Stimulated activated CD8-positive, alpha-beta memory T cell treated with anti-CD3 and anti-CD28 coated beads, Interleukin-7, amount 100 ng/mL, for 24 hours (primary cell): ENCODE results near the gene DPP6.
"Not testable (repeated sequence)": the region's sequence is repeated elsewhere in the genome, so short reads cannot be mapped to it uniquely, and the experiment has no call there.

Experiments used
- DNase-seq: peaks from one replicate; pipeline ENCODE4 v3.0.0-alpha.2; 2020; ENCODE audit warnings: low read depth

The DPP6 gene

GRCh38 chr7:154051643-154052529, at the start of gene DPP6:
DPP6 (plus strand) TSS chr7:154052398.
- not testable (repeated sequence) for DNase-seq

- DNase-seq = not testable (repeated sequence)
Measured at GRCh38 chr7:154009423-154009911, 42.7 kb upstream of the DPP6 start.

GRCh38 chr7:154010726-154011568, 41.3 kb upstream of the DPP6 start:
- not testable (repeated sequence) for DNase-seq

DNA sequence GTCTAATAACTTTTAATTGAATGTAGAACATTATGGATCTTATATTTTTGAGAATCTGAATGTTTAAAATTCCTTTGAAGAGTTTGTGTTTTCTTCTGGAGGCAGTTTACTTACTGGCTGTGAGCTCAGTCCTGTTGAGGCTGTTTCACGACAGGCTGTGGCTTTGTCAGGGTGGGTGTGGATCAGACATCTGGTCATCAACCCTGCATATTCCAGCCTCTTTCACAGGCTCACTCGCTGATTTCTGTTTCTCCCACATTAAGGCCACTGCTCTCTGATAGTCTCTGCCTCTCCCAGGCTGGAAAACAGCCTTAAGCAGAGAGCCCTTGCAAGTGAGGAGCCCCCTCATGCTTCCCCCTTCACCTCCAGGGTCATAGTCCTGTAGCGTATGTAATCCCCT, 39.4 kb upstream of the DPP6 start:
- not testable (repeated sequence) for DNase-seq

DNA sequence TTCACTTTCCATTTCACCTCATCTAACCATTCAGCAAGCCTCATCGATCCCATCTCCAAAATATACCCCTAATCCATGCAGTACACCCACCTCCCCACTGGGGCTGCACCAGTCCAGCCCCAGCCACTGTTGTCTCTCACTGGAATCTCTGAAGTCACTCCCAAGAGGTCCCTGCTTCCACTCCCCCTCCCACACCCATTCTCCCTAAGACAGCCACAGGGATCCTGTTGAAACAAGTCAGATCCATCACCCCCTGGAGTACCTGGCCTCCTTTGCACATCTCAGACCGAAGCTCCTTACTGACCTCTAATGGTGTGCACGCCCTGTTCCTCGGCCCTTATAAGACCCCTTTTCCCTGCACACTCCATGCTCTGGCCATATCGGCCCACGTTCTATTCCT, 36.6 kb upstream of the DPP6 start:
- not testable (repeated sequence) for DNase-seq

DNA sequence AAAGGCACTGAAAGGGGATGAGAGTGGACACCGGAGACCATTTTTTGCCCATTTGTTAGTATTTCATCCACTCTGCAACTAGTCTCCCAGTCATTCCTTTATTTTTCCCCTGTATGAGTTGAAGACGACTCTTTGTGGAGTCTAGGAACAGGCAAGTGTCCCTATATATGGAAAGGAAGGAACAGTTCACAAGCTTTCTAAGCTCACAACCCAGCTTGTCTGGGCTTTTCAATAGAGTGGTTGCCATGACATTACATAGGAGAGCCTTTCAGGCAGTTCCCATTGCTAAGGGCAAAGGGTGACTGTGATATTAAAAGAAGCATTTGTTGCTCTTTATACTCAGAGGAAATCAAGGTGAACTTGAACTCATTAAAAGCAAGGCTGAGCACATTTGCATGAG, 33.8 kb upstream of the DPP6 start:
- not testable (repeated sequence) for DNase-seq

DNA sequence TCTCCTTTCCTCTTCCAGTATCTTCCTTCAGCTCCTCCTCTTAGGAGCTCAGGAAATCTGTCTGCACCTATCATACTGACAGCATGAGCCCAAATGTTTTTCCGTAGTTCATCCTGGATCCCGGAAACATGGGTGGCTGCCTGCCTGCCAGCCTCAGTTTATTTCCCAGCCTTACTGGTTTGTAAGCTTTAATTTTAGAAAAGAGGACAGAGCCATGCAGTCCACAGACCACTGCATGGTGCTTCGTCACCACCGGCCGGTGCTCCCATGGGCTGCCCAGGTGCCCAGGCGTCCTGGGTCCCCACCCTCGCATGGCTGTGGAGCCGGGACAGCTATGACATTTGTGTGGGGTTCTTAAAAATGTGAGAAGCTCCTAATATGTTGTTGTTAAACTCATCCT, 24.4 kb upstream of the DPP6 start:
- not testable (repeated sequence) for DNase-seq

GRCh38 chr7:154030476-154031080, 21.6 kb upstream of the DPP6 start:
- not testable (repeated sequence) for DNase-seq

DNA sequence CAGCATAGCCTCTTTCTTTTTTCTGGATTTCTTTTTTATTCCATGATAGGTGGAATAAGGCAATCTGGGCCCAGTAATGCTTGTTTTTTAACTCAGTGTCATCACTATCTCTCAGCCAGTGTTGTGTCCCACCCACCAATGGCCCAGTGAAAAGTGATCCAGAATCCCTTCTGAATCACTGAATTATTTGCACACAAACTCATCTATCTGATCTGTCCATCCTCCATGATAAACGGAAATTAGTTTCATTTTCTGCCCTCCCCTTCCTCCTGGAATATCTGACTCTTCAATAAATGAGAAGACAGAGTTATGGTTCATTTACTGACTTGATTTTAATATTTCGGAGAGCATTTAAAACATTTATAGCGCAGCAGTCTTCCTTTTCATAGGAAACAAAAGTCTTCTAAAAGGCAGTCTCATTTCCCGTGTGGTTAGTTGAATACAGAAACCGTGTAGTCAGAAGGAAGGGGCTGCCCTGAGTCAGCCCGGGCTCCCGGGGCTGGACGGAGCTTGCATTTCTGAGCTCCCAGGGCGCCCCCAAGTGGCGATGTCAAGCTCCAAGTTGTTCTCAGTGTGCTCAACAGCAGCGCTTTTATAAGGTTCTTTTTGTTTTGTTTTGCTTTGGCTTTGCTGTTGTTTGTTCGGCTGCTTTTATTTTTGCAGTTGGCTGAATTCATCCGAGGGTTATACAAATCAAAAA, 12.6 kb upstream of the DPP6 start:
- not testable (repeated sequence) for DNase-seq

DNA sequence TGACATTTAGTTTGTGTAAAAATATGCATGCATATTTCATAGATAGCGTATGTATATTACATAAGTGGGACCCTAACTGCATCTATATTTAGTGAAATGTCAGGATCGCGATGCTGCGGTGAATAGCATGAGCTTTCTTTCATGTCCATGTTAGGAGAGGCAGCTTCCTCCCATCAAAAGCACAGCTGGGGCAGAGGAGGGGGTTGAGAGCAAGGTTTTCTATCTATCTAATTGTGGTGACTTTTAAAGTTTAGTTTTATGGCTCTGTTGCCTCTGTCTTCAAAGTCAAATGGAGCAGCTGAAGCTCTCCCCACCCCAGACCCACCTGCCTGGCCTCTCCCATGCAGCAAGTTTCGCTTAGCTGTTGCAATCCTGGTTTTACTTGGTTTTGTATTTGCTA, 1.8 kb upstream of the DPP6 start:
- DNase-seq = not testable (repeated sequence)

- DNase-seq = not testable (repeated sequence)
Measured at GRCh38 chr7:154051006-154051642, 1.1 kb upstream of the DPP6 start.

GRCh38 chr7:154052530-154053252, 493 bp downstream of the DPP6 start:
- DNase-seq = not testable (repeated sequence)

DNA sequence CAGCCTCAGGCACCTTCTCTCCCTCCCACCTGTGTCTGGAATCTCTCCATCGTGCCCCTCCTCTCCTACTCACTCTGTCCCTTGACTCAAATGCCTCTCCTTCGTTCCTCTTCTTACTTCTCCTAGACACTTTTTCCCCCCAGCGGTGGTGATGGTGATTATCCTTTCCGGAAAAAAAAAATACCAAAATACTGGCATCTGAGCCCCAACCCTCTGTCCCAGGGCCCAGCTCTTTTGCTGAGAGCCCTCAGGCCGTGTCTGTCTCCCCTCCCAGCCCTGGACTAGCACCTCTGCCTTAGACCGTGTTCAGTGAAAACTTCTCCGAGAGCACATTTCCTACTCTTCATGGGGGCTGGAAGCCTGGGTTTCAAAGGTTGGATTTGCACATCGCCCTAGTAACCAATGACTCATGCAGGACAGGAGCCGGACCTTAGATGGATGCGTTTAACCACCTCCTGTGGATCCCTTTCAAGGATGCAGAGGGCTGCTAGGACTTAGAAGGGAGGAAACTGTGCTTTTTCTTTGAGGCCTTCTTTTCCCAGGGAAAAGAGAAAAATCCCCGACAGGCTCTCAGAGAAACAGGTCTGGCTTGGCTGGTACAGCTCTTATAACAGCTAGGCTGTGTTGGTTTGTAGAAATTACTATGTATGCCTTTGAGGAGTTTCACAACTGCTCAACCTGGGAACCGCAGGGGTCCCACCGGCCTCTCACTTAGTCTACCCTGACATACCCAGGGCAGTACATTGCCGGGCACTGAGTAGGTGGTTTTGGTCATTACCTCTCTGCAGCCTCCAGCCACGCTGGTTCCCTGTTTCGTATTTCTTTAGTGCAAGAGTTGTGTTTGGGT, 1.5 kb downstream of the DPP6 start:
- DNase-seq = not testable (repeated sequence)

DNA sequence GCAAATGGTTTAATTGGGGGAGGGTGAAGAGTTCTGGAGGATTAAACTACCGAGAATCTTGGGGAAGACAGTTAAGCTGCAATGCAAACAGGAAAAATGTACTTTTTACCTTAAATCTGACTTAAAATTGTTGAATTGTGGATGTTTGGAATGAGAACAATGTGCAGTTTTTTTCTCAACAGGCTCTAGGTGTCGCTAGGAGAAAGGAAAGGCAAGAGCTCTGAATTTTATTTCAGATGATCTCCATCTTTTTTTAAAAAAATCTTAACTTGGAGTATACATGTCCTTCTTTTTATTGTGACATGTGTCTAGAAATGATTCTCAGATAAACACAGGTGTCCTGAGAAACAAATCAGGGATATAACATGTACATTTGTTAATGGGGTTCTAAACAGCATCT, 2.5 kb downstream of the DPP6 start:
- DNase-seq = not testable (repeated sequence)

DNA sequence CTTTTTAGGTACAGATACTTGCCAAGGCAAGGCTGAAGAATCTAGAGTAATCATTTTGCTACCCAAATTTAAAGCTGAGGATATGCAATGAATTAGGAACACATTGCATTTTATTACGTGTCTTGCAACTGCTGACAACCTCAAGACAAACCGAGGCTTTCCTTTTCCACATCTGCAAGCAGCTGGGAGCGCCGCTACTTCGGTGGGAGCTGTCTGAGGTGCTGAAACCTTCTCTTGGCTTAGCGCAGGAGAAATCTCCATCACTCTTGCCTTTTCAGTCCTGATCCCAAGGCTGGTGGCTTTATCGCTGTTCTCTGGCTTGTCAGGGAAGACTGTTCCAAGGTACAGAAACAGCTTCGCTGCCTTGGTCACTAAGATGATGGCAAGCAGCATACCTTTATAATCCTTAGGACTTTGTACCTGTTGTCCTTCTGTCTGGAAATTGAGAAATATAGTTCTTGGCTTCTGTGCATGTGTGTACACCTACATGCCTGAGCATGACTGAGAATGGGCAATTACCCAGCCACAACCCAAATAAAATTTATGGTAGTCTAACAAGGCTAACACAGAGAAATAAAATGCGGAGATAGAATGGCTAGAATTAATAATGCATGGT, 3.4 kb downstream of the DPP6 start:
- DNase-seq = not testable (repeated sequence)

DNA sequence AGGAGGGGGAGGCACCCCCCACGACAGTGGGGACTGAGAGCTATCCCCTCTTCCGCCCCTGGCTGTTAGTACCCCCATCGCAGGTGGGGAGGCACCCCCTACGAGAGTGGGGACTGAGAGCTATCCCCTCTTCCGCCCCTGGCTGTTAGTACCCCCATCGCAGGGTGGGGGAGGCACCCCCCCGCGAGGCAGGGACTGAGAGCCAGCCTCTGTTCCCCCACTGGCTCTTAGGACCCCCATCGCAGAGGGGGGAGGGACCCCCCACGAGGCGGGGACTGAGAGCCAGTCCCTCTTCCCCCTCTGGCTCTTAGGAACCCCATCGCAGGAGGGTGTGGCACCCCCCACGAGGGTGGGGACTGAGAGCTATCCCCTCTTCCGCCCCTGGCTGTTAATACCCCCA, 6.6 kb downstream of the DPP6 start:
- DNase-seq = not testable (repeated sequence)

- DNase-seq = not testable (repeated sequence)
Measured at GRCh38 chr7:154060551-154060950, 8.4 kb downstream of the DPP6 start.

GRCh38 chr7:154071833-154072232, 19.6 kb downstream of the DPP6 start:
- DNase-seq = not testable (repeated sequence)
